Activated CD8-positive, alpha-beta memory T cell treated with anti-CD3 and anti-CD28 coated beads for 1 hour (primary cell): ENCODE results near the gene HTRA3.

Experiments used
- DNase-seq, 2 donors: peaks; one replicate each; pipeline ENCODE4 v3.0.0-alpha.2; 2020; ENCODE audit warnings: low read depth in 1 of 2; ENCODE audit errors: extremely low read depth in 1 of 2

Gene HTRA3

GRCh38 chr4:8352368-8353157 is 83.0 kb downstream of the HTRA3 start:
- no peak for DNase-seq

- no peak for DNase-seq
Observed at GRCh38 chr4:8353158-8353669, 83.7 kb downstream of the HTRA3 start.

GRCh38 chr4:8353912-8354453 is 84.4 kb downstream of the HTRA3 start:
- DNase-seq, result no peak

- no peak for DNase-seq
Observed at GRCh38 chr4:8355306-8355705, 85.8 kb downstream of the HTRA3 start.

- DNase-seq, result no peak
Observed at GRCh38 chr4:8355864-8356565, 86.5 kb downstream of the HTRA3 start.
